GM12878 (cell line): ENCODE measurements around the gene PSORS1C1. TPM values are rescaled to one million over a fixed set of nuclear protein-coding genes. Genes with fewer than 3 reads are reported as not detected.

Experiments used
- DPF2 ChIP-seq: fragments of 450-650 bp; IDR thresholded peaks from 2 replicates; pipeline ENCODE4 v1.6.1; 2017; ENCODE audit warnings: mild to moderate bottlenecking
- EZH2 ChIP-seq: IDR thresholded peaks from 2 replicates; pipeline ENCODE4 v1.6.1; 2012; ENCODE audit warnings: low read depth, mild to moderate bottlenecking, control low read depth, inconsistent platforms, low read length, borderline replicate concordance; ENCODE audit not compliant: control insufficient read depth
- MEF2B ChIP-seq: fragments of 450-650 bp; IDR thresholded peaks from 2 replicates; pipeline ENCODE4 v1.6.1; 2018; ENCODE audit warnings: mild to moderate bottlenecking, moderate library complexity; ENCODE audit not compliant: partially characterized antibody, poor library complexity, severe bottlenecking
- NFIC ChIP-seq: IDR thresholded peaks from 2 replicates; pipeline ENCODE4 v1.6.1; 2012; ENCODE audit warnings: low read depth, mild to moderate bottlenecking, inconsistent platforms, low read length, moderate library complexity
- NFYB ChIP-seq: IDR thresholded peaks from 2 replicates; pipeline ENCODE4 v1.6.1; 2011; ENCODE audit warnings: low read depth, mild to moderate bottlenecking, low read length, improper control_type of control experiment, moderate library complexity; ENCODE audit not compliant: insufficient read depth
- ZNF384 ChIP-seq: IDR thresholded peaks from 2 replicates; pipeline ENCODE4 v1.6.1; 2012; ENCODE audit warnings: low read depth, mild to moderate bottlenecking, low read length, improper control_type of control experiment, borderline replicate concordance
- ZNF622 ChIP-seq: fragments of 450-650 bp; IDR thresholded peaks from 2 replicates; pipeline ENCODE4 v1.6.1; 2017; ENCODE audit warnings: mild to moderate bottlenecking, inconsistent platforms
- polyA plus RNA-seq, 11 experiments: library from polyadenylated mRNA; depleted of rRNA in 4 of 11; unstranded in 6 of 11; stranded (reverse) in 5 of 11; fragments of >200 nt; fragmentation: Nextera tagmentation in 4 of 11; fragmentation: Illumina TruSeq in 1 of 11; extraction: Ambion mirVana in 4 of 11; extraction: Trizol in 1 of 11; gene quantifications; 1 replicate in 1 of 11; 2 replicates in 10 of 11; pipeline versions ENCODE4 v1.2.1 to v1.2.3, GENCODE V29; 2011 to 2016; ENCODE audit warnings: inconsistent platforms in 2 of 11, missing spikeins in 2 of 11, low read depth in 1 of 11
- total RNA-seq, 4 experiments: library from RNA; depleted of rRNA in 3 of 4; stranded (reverse); fragments of >200 nt in 3 of 4; fragmentation: Illumina TruSeq in 1 of 4; extraction: Trizol in 1 of 4; gene quantifications; 2 replicates each; pipeline versions ENCODE4 v1.2.1 to v1.2.3, GENCODE V29; 2013 to 2021
- TF ChIP-seq, protein P1 (sequence below): fragments of 450-650 bp; IDR thresholded peaks from 2 replicates; pipeline ENCODE4 v1.6.1; 2018; ENCODE audit warnings: mild to moderate bottlenecking, low read depth, moderate library complexity; ENCODE audit not compliant: partially characterized antibody

PSORS1C1 gene
- total and polyA plus RNA-seq, 10 of the 15 experiments (the other 5 are each of a cell fraction or from before 2014, with no cell fraction given): 0.13 to 1.00 (median 0.20) TPM; not detected in 5

DNA sequence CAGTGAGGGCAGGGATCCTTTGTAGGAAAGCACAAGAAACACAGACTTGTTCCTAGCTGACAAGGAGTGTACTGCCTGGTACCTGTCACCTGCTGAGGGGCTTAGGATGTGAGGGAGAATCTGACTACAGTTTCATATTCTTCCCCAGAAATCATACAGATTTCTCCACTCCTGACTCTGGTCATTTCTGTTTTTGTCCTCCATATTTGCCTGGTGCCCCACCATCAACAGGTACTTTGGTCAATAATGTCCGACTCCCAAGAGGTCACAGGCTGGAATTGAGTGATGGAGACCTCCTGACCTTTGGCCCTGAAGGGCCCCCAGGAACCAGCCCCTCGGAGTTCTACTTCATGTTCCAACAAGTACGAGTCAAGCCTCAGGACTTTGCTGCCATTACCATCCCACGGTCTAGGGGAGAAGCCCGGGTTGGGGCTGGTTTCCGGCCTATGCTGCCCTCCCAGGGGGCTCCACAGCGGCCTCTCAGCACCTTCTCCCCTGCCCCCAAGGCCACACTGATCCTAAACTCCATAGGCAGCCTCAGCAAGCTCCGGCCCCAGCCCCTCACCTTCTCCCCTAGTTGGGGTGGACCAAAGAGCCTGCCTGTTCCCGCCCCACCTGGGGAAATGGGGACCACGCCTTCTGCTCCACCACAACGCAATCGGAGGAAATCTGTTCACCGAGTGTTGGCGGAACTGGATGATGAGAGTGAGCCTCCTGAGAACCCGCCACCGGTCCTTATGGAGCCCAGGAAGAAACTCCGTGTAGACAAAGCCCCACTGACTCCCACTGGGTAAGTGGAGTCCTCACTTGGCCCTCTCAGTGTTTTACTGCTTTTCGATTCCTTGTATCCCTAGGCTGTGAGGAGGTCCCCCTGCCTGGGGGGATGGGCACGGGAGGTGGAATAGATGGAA lies 46.9 kb downstream of the PSORS1C1 start (continued):
- TF ChIP-seq DPF2 (no peak), ZNF622 (no peak), NFYB (no peak), MEF2B (no peak), EZH2 (no peak), NFIC (no peak), ZNF384 (no peak)
- TF ChIP-seq, protein P1, sequence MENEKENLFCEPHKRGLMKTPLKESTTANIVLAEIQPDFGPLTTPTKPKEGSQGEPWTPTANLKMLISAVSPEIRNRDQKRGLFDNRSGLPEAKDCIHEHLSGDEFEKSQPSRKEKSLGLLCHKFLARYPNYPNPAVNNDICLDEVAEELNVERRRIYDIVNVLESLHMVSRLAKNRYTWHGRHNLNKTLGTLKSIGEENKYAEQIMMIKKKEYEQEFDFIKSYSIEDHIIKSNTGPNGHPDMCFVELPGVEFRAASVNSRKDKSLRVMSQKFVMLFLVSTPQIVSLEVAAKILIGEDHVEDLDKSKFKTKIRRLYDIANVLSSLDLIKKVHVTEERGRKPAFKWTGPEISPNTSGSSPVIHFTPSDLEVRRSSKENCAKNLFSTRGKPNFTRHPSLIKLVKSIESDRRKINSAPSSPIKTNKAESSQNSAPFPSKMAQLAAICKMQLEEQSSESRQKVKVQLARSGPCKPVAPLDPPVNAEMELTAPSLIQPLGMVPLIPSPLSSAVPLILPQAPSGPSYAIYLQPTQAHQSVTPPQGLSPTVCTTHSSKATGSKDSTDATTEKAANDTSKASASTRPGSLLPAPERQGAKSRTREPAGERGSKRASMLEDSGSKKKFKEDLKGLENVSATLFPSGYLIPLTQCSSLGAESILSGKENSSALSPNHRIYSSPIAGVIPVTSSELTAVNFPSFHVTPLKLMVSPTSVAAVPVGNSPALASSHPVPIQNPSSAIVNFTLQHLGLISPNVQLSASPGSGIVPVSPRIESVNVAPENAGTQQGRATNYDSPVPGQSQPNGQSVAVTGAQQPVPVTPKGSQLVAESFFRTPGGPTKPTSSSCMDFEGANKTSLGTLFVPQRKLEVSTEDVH: no peak
